Endothelial cell of umbilical vein (primary cell): Measurements from ENCODE around the gene UFD1.

Experiments
- POLR2A ChIP-seq: IDR thresholded peaks from 2 replicates; pipeline ENCODE4 v1.6.1; 2012; ENCODE audit warnings: low read depth, mild to moderate bottlenecking, control low read depth, low read length
- TF ChIP-seq, protein P1 (sequence below), 2 donors: IDR thresholded peaks; 1 replicate in 1 of 2; 2 replicates in 1 of 2; pipeline ENCODE4 v1.5.1; 2011; ENCODE audit warnings: low read length in 2 of 2, mild to moderate bottlenecking in 2 of 2, moderate library complexity in 2 of 2, control low read depth in 1 of 2, inconsistent platforms in 1 of 2, low read depth in 1 of 2; ENCODE audit not compliant: insufficient read depth in 1 of 2; ENCODE audit errors: extremely low read depth in 1 of 2

DNA sequence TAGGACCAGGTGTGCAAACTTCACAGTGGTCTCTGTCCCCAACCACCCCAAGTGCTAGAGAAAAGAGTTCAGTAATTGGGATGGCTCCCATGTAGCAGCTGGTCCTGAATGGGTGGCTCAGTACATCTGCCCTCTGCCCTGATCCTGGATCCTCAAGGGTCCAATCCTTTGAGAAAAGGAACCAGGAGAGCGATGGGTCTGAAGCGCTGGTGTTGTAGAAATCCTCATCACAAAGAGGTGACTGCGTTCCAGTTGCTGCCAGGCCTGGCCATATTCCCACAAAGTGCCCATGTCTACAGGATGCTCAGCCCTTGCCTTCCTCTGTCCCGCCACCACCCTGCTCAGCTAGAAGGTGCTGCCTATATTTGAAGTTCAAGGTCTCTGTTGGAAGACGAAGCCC, 25.3 kb downstream of the UFD1 start:
- TF ChIP-seq POLR2A, result no peak
- TF ChIP-seq, protein P1, sequence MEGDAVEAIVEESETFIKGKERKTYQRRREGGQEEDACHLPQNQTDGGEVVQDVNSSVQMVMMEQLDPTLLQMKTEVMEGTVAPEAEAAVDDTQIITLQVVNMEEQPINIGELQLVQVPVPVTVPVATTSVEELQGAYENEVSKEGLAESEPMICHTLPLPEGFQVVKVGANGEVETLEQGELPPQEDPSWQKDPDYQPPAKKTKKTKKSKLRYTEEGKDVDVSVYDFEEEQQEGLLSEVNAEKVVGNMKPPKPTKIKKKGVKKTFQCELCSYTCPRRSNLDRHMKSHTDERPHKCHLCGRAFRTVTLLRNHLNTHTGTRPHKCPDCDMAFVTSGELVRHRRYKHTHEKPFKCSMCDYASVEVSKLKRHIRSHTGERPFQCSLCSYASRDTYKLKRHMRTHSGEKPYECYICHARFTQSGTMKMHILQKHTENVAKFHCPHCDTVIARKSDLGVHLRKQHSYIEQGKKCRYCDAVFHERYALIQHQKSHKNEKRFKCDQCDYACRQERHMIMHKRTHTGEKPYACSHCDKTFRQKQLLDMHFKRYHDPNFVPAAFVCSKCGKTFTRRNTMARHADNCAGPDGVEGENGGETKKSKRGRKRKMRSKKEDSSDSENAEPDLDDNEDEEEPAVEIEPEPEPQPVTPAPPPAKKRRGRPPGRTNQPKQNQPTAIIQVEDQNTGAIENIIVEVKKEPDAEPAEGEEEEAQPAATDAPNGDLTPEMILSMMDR (IDR thresholded peaks at IDR 0.05; ENCODE audit: extremely low read depth in 1 of 2, insufficient read depth in 1 of 2, low read depth in 1 of 2, low read length in 2 of 2), result no peak
